Endothelial cell of hepatic sinusoid (primary cell): ENCODE measurements around the gene PLEKHG3.

Experiments used
- in situ Hi-C: cut with HindIII; loops from 2 replicates; pipeline ENCODE4 v1.10.0; 2017; ENCODE audit warnings: low sequenced_read_pairs

PLEKHG3 gene

DNA sequence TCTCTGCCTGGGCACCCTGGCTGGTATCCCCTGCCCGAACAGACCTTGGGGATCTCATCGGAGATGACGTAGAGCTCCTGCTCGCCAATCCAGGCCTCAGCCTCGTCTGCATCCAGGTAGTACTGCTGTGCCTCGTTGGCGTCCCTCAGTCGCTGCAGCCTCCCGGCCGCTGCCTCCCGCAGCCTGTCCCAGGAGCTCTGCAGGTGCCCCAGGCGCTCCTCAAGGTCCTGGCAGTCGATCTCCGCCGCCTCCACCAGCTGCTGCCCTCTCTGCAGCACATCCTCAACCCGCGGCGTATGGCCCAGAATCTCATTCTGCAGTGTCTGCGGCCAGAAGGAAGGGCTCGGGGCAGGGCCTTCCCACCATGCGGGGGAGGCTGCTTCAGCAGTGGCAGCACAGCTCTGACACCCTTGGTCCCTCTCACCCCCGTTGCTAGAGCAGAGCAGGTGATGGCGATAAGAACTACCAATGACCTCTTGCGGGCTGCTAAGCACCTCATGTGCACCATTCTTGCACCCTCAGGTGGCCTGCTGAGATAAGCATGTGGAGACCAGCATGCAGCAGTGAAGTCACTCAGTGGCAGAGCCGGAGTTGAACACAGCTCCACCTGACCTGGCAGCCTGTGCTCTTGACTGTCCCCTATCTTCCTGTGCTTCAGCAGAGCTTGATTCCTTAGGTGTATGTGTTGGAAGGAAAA lies 71.0 kb downstream of the PLEKHG3 start:
- in situ Hi-C loops, result no loop called here

DNA sequence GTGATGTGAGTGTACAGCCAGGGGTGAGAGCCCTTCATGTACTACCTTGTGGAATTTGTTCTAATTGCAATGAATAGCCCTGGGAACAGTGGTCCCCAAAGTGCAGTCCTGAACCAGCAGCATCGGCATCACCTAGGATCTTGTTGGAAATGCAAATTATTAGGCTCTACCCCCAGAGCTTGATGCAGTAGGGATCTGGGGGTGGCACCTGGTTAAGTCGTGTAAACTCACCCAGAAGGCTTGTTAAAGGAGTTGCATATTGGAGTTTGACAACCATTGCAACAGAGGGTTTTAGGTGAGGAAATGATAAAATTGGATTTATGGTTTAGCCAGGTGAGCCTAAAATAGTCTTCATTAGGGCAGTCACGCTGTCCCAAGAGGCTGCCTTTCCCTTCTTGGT lies 73.2 kb downstream of the PLEKHG3 start:
- in situ Hi-C loops, result no loop called here

DNA sequence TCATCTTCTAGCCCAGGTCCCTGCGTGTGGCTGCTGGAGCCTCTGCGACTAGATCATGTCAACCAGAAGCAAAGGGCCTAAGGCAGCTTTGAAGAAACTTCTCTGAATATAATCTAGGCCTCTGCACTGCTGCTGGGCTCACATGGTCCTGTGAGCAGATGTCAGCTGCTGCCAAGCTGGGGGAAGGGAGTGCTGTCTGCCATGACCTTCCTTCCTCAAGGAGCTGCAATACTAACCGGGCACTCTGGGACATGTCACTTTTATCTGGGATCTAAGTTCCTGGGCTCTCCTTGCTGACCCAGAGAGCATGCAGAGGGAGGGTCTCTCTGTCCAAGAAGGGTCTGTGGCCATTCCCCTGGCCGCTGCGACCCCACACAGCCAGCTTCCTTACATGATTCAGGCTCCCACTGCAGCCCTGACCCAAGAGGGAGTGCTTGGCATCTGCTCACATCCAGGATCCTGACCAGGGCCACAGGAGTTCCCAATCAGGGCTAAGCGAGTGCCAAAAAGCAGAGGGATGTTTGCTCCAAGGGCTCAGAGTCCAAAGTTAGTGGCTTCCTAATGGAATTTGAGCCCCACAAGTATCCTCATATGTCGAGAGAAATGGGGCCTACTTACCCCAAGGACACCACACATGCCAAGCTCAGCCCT lies 74.0 kb downstream of the PLEKHG3 start:
- in situ Hi-C loops, result no loop called here

DNA sequence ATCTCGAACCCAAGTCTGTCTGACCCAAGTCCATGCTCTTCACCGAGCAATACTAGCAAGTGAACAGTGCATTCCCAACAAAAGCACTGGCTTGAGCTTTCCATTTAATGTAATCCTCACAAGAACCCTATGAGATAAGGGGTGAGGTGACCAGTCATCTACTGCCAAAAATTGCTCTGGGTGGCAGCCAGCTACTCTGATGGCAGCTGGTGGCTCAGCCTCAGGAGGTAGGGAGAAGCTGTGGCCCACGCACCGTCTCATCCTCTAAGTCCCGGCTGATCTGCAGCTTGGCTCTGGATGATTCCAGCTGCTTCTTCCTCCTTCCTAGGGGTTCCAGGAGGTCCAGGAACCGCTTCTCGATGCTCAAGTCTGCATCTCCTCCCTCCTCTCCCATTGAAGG lies 75.2 kb downstream of the PLEKHG3 start:
- in situ Hi-C loops, result no loop called here

DNA sequence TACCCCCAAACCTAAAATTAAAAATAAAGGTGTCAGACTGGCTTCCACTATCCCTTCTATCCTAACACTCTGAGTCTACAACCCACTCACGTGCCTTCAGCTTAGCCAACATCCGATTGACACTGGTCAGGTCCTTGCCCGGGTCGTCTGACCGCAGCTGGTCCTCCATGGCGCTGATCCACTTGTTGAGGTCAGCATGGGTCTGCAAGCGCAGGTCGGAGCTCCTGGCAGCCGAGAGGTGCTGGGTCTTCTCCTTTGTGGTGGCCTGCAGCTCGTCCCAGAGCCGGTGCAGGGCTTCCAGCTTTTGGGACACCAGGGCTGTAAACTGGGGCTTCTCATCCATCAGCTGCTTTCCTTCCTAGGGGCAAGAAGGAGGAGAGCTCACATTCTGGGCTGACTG lies 78.0 kb downstream of the PLEKHG3 start:
- in situ Hi-C loops, result no loop called here

DNA sequence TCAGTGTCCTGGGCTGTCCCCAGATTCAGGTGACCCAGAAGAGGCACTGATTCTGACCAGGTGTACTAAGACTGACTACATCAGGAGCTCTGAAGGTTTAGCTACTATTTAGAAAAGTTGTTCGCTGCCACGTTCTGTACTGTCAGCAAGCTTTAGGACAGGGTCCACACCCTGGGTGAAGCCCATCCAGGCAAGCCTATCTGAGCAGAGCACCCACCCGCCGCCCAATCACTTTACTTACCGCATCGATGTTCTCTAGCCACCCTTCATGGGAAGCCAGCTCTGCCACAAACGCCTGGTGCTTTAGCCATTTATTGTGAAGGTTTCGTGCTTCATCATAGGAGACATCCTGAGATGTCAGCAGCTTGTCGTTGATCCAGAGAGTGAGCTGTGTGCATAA lies 79.8 kb downstream of the PLEKHG3 start:
- in situ Hi-C loops, result no loop called here

DNA sequence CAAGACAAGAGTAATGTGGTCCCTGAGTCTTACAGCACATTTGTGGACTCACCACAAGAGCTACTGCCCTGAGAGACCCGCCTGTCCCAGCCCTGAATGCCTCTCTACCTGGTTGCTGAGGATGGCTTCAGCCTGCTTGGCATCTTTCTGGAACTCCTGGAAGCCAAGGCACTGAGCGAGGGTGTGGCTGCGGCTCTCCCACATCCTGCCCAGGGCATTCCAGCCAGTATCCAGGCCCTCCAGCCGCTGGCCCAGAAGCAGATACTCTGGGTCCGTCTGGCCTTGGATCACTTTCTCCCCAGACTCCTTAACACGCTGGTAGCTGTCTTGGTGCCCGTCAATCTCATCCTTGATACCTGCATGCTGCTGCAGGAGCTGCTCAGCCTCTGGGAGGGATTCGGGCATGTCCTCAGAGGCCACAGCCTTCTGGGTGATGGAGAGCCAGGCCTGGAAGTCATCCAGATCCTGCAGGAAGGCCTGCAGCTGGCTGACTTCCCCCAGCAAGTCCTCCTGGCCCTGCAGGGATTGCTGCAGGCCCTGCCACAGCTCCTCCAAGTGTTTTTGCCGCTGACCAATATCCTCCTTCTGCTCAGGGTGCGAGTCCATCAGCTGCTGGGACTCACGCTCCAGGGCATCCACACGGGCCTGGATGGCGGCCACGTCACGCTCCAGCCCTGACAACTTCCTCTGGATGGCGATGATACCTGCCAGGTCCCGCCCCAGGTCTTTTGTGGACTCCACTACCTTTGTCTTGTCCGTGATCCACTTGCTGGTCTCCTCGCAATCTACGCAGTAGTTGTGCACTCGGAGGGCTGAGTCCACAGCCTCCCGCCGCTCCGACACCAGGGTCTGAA lies 82.3 kb downstream of the PLEKHG3 start:
- in situ Hi-C loops, result no loop called here

DNA sequence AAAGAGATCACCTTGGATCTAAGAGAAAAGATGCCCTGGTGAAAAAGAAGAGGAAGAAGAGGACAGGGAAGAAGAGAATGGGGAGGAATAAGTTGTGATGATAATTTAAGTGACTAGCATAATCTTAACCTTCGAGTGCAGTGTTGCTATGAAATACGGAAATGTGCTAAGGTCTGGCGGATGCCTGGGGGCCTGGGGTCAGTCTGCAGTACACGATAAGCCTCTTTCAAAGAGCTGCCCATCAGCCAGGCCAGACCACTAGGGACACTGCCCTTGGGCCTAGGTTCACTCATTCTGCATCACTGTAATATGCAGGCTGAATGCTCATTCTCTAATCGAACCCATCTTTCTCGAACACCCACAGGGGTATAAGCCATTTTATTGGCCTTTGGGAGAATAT lies 83.4 kb downstream of the PLEKHG3 start:
- in situ Hi-C loops, result no loop called here

DNA sequence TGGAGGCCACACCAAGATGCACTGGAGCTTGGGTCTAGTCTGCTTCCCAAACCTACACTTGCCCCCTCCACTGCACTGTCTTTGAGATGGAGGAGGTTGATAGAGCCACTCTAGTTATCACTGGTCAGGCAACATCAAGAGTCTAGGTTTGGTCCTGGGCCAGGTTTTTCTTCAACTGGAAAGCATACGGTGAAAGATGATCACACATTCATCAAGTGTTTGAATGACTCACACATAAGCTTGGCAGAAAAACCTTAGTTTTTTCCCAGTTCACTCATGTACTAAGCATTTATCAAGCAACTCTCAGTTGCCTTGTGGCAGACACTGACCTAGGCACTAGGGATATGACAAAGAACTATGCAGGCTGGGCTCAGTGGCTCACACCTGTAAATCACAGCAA lies 84.5 kb downstream of the PLEKHG3 start:
- in situ Hi-C loops, result no loop called here

DNA sequence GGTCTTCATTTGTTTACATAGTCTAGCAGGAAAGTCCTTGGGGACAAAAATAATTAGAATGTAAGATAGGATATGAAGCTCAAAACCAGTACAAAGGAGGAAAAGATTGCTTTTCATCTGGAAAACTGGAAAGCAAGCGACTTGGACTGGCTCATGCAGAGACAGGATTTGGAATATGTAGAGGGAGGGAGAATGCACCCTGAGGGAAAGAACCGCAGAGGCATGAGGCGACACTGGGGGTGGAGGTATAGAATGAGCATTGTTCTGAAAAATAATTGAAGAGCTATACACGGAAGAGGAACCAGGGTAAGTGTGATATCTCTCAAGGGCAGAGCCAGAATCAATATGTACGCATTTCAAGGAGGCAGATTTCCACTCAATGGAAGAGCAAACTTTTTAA lies 85.5 kb downstream of the PLEKHG3 start:
- in situ Hi-C loops, result no loop called here

DNA sequence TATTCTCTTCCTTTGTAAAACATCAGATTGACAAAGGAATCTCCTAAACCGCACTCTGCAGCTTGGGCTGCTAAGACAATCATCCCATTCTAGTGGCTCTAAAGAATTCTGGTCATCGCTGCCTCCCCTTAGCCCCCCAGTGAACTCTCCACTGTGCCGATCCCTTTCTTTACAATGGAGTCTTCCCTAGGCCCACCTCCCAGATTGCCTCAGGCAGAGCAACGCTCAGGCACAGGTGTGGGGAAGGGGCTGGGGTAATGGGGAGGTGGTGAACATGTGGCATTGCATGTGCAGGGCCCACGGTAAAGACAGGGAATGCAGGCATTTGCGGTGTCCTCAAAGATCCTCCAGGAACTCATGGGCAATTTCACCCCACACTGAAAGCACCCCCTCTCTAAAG lies 86.3 kb downstream of the PLEKHG3 start:
- in situ Hi-C loops, result no loop called here

DNA sequence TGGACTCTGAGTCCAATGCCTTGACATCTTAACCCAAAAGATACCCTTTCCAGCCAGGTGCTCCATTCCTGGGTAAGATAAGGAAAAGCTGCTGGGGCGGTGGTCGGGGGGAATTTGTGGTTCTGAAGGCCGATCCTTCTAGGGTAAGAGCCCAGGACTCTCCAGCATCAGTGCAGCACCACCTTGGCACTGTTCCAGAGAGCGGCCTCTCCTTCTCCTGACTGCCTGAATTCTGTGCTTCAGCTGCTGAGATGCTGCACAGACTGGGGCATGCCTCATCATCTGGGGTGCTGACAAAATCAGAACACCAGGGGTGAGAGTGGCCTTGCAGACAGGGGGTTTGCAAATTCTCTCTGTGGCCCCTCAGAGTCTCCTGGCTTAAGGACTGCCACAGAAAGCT lies 88.0 kb downstream of the PLEKHG3 start:
- in situ Hi-C loops, result no loop called here

DNA sequence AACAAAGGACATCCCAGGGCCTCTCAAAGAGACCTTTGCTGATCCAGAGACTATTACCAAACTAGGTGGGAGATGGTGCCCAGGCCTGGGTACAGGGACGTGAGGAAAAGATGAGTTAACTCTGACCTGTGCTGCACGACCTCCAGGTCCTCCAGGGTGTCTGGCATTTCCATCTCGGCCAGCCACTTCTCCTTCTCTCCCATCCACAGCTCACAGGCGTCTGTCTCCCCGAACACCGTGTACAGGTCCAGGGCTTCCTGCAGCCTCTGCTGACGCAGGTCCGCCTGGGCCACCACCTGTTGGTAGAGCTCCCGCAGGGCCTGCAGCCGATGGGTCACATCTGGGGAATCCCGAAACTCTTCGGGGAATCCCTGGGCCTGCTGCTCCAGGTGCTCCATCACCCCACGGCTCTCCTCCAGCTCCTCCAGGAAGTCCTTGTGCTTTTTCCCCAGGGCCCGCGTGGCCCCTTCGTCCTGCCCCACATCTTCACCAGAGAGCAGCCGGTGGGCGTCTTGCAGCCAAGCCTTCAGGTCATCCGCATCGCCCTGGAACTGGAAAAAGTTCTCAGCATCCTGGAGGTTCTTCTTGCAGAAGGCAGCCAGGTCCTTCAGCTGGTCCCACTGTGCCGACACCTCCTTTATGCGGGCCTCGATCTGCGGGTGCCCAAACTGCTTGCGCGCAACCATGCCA lies 88.8 kb downstream of the PLEKHG3 start:
- in situ Hi-C loops, result no loop called here

DNA sequence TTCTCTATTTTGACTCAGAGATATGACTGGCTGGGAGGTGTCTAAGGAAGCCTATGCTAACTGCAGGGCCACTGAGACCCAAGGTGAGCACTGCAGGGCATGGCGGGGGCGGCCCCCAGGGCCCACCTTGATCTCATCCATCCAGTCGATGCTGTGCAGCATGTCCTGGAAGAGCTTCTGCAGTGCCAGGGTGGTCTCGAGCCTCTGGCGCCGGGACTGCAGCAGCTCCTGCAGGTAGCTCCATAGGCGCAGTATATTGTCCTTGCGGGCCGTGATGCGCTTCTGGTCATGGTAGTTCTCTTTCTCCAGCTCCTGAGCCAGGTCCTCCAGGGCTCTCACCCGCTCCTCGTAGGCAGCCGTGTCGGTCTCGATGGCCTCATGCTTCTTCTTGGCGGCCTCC lies 91.0 kb downstream of the PLEKHG3 start:
- in situ Hi-C loops, result no loop called here

DNA sequence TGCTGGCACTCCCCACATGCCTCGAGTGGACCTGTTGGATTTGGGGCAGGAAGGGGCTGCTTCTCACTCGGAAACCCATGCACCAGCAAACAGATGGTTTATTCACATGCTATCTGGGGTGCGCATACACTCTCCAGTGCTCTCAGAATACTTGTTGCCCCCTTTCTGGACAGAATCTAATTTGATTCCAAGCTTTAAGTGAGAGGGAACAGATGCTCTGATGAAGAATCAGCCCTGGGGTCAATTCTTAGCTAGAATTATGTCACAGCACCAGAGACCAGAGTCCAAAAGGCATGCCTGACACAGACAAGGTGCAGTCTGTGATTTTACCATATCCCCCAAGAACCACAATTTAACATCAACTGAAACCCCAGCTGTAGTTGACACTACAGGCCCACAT lies 91.7 kb downstream of the PLEKHG3 start:
- in situ Hi-C loops, result no loop called here

DNA sequence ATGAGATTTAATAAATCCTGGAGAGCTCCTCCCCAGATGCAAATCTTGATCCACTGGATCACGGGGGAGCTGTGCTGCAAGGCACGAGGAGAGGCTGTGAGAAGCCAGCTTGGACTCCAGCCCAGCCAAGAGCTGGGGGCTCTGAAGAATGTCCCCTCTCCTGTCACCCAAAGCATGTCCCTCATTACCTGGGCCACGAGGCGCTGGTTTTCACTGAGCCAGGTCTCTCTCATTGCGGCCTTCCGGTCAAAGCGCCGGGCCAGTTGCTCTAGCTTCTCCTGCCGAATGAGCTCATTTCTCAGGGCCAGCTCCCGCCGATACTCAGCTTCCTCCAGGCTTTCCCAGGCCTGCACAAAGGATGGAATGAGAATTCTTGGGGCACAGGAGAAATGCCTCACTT lies 92.1 kb downstream of the PLEKHG3 start:
- in situ Hi-C loops, result no loop called here

DNA sequence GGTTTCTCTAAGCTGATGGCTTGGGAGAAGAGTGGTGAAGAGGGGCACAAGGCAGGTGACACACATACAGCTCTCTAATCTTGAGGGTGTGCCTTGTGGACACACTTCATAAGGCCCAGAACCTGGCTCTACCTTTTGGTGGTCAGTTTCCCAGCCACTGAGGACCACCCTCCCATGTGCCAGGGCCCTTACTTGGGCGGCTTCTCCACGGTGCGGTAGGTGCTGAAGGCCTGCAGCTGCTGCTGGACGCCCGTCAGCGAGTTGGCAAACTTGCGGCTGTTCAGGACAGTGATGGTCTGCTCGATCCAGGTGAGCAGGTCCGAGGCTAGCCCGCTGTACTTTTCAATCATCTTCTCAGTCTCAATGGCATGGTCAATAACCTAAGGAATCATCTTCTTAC lies 95.3 kb downstream of the PLEKHG3 start:
- in situ Hi-C loops, result no loop called here
